Naive thymus-derived CD4-positive, alpha-beta T cell (primary cell): ENCODE results near the gene ERVMER34-1. TPM values are rescaled to one million over a fixed set of nuclear protein-coding genes. Genes with fewer than 3 reads are reported as not detected.

Experiments used
- ATAC-seq: fragments of 150-1000 bp; cut with Tn5 transposase; 2 replicates; pipeline ENCODE4 v1.10.0; 2021; ENCODE audit warnings: mild to moderate bottlenecking, moderate library complexity
- CTCF ChIA-PET: fragments of 350-600 bp; sonication (Branson Sonifier 250); formaldehyde crosslinking; loops from one replicate; lab custom pipeline; 2021; ENCODE audit warnings: antibody characterized with exemption; lab: Charles Lee
- POLR2A ChIA-PET: fragments of 350-600 bp; sonication (Branson Sonifier 250); formaldehyde crosslinking; loops from one replicate; lab custom pipeline; 2021; ENCODE audit warnings: antibody characterized with exemption, inconsistent platforms; lab: Charles Lee
- DNase-seq, 9 donors: peaks; one replicate each; pipeline versions ENCODE4 v3.0.0 to v3.0.0-alpha.2; 2020 to 2022; ENCODE audit warnings: mixed read lengths in 1 of 9
- H3K27ac ChIP-seq: one replicate; pipeline ENCODE4 v1.7.0; 2013; ENCODE audit warnings: mild to moderate bottlenecking, low read depth, low read length, moderate library complexity
- H3K27me3 ChIP-seq, 2 donors: one replicate each; pipeline ENCODE4 v1.7.0; 2013; ENCODE audit warnings: low read length in 2 of 2, mild to moderate bottlenecking in 2 of 2, moderate library complexity in 2 of 2; ENCODE audit not compliant: control insufficient read depth in 2 of 2, insufficient read depth in 2 of 2
- H3K36me3 ChIP-seq, 3 experiments: 1 replicate in 2 of 3; 2 replicates in 1 of 3; pipeline ENCODE4 v1.7.0; 2013; ENCODE audit warnings: low read length in 3 of 3, mild to moderate bottlenecking in 3 of 3, moderate library complexity in 1 of 3; ENCODE audit not compliant: insufficient read depth in 3 of 3, control insufficient read depth in 2 of 3
- H3K4me1 ChIP-seq, 2 donors: one replicate each; pipeline ENCODE4 v1.7.0; 2013; ENCODE audit warnings: low read length in 2 of 2, mild to moderate bottlenecking in 2 of 2, moderate library complexity in 1 of 2; ENCODE audit not compliant: control insufficient read depth in 2 of 2, insufficient read depth in 2 of 2
- H3K4me3 ChIP-seq: 2 replicates; pipeline ENCODE4 v1.7.0; 2013; ENCODE audit warnings: mild to moderate bottlenecking, low read length
- H3K9me3 ChIP-seq, 3 experiments: 1 replicate in 2 of 3; 2 replicates in 1 of 3; pipeline ENCODE4 v1.7.0; 2013; ENCODE audit warnings: low read length in 3 of 3; ENCODE audit not compliant: control insufficient read depth in 2 of 3
- H3K27ac Mint-ChIP-seq, 9 donors: one replicate each; pipeline ENCODE4 v1.8.0; 2020 to 2022; ENCODE audit warnings: mixed read lengths in 9 of 9, mild to moderate bottlenecking in 8 of 9, moderate library complexity in 5 of 9, inconsistent platforms in 2 of 9
- H3K27me3 Mint-ChIP-seq, 5 donors: one replicate each; pipeline ENCODE4 v1.8.0; 2021 to 2022; ENCODE audit warnings: mixed read lengths in 5 of 5, mild to moderate bottlenecking in 1 of 5
- H3K36me3 Mint-ChIP-seq, 5 donors: one replicate each; pipeline ENCODE4 v1.8.0; 2020 to 2022; ENCODE audit warnings: mixed read lengths in 5 of 5, mild to moderate bottlenecking in 3 of 5, inconsistent platforms in 1 of 5
- H3K4me1 Mint-ChIP-seq, 7 donors: one replicate each; pipeline ENCODE4 v1.8.0; 2020 to 2022; ENCODE audit warnings: mixed read lengths in 7 of 7, mild to moderate bottlenecking in 3 of 7, inconsistent platforms in 1 of 7
- H3K4me3 Mint-ChIP-seq, 10 donors: one replicate each; pipeline ENCODE4 v1.8.0; 2020 to 2022; ENCODE audit warnings: mild to moderate bottlenecking in 10 of 10, mixed read lengths in 10 of 10, moderate library complexity in 6 of 10, inconsistent platforms in 2 of 10
- H3K9me3 Mint-ChIP-seq, 11 donors: one replicate each; pipeline ENCODE4 v1.8.0; 2020 to 2022; ENCODE audit warnings: mixed read lengths in 11 of 11, mild to moderate bottlenecking in 4 of 11, inconsistent platforms in 1 of 11, moderate library complexity in 1 of 11
- intact Hi-C, 2 donors: fragments of 100-400 bp; cut with micrococcal nuclease; formaldehyde crosslinking; loops; one replicate each; pipeline ENCODE4 v1.15.1; 2023
- polyA plus RNA-seq, 2 donors: library from polyadenylated mRNA; unstranded; fragments of 300-500 nt; fragmentation: Illumina TruSeq; gene quantifications; one replicate each; pipeline ENCODE4 v1.2.3, GENCODE V29; 2021
- total RNA-seq, 6 experiments: library from RNA in 5 of 6; stranded (reverse) in 5 of 6; gene quantifications; 1 replicate in 5 of 6; 2 replicates in 1 of 6; pipeline ENCODE4 v1.2.3 and lab custom pipeline; 2021 to 2026

The ERVMER34-1 gene
- total and polyA plus RNA-seq, 7 experiments from 2014 or later, result not detected

DNA sequence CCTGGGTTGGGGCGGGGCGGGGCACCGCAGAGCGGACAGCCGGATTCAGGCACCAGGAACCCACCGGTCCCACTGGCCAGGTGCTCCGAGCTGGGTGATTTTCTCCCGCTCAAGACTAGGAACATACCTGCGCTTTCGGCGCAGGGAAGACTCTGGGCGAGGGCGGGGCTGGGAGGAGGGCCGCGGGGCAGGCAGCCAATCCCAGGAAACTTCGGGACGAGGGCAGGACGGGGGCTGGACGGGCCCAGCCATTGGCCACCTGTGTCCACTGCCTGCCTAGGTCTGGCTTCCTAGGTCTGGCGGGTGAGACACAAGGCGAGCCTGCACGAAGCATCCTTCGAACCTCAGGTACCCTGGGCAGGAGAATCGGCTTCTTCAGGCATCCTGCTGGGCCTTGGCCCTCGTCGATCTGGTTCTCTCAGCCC is 274 bp upstream of the ERVMER34-1 start:
- no peaks in the 10 kb centered on the region for H3K4me1 ChIP-seq
- intact Hi-C loops, result no loop called here
- H3K9me3 Mint-ChIP-seq, result peaks cover 0 to 5% (median 2%) of the 10 kb centered on the region in 11 donors
- peaks cover 0 to 5% (median 3%) of the 10 kb centered on the region in 5 donors for H3K36me3 Mint-ChIP-seq
- H3K27ac Mint-ChIP-seq, result no peak overlapping the region
- no peak overlapping the region for H3K4me3 ChIP-seq
- ChIA-PET POLR2A (interaction anchor here (0.5 kb wide), 1 partner anchor 25 kb away, joined by 3 read pairs; no protein-coding TSS in a partner anchor), CTCF (no interaction called here)
- H3K27me3 Mint-ChIP-seq, result peaks cover 58 to 70% (median 65%) of the 10 kb centered on the region in 5 donors
- H3K4me1 Mint-ChIP-seq, result peaks cover 0 to 17% (median 8%) of the 10 kb centered on the region in 7 donors
- DNase-seq (no peak), ATAC-seq (no peak)
- H3K27ac ChIP-seq, result no peak overlapping the region
- no peaks in the 10 kb centered on the region for H3K27me3 ChIP-seq
- H3K4me3 Mint-ChIP-seq, result peak overlapping the region; percentile 61 to 85 (median 77)
- no peaks in the 10 kb centered on the region for H3K36me3 ChIP-seq
- H3K9me3 ChIP-seq, result no peaks in the 10 kb centered on the region

- H3K9me3 ChIP-seq, result no peaks in the 10 kb centered on the region
- ATAC-seq (no peak), DNase-seq (no peak)
- Mint-ChIP-seq H3K4me3 (peak overlapping the region; percentile 42 to 85 (median 66)), H3K27ac (no peak overlapping the region), H3K36me3 (peaks cover 0 to 5% (median 3%) of the 10 kb centered on the region in 5 donors), H3K27me3 (peaks cover 57 to 70% (median 67%) of the 10 kb centered on the region in 5 donors), H3K4me1 (peaks cover 0 to 17% (median 8%) of the 10 kb centered on the region in 7 donors), H3K9me3 (peaks cover 0 to 5% (median 2%) of the 10 kb centered on the region in 11 donors)
- H3K4me3 ChIP-seq, result no peak overlapping the region
- ChIA-PET POLR2A (no interaction called here), CTCF (interaction anchor here (0.7 kb wide), 1 partner anchor 235 kb away, joined by 3 read pairs; no protein-coding TSS in a partner anchor)
- no peak overlapping the region for H3K27ac ChIP-seq
- H3K36me3 ChIP-seq, result no peaks in the 10 kb centered on the region
- no peaks in the 10 kb centered on the region for H3K27me3 ChIP-seq
- intact Hi-C loops, result no loop called here
- no peaks in the 10 kb centered on the region for H3K4me1 ChIP-seq
Measured at GRCh38 chr4:52750213-52750612, 1.0 kb downstream of the ERVMER34-1 start.

GRCh38 chr4:52748432-52748831 is 2.8 kb downstream of the ERVMER34-1 start:
- intact Hi-C loops, result no loop called here
- CTCF ChIA-PET, result no interaction called here
- H3K4me1 Mint-ChIP-seq, result peaks cover 0 to 17% (median 8%) of the 10 kb centered on the region in 7 donors
- H3K27me3 Mint-ChIP-seq, result peaks cover 47 to 63% (median 53%) of the 10 kb centered on the region in 5 donors
- no peaks in the 10 kb centered on the region for H3K36me3 ChIP-seq
- POLR2A ChIA-PET, result no interaction called here
- H3K27ac Mint-ChIP-seq, result no peak overlapping the region
- peaks cover 0 to 5% (median 3%) of the 10 kb centered on the region in 5 donors for H3K36me3 Mint-ChIP-seq
- no peak overlapping the region for H3K4me3 Mint-ChIP-seq
- H3K9me3 Mint-ChIP-seq, result peaks cover 0 to 5% (median 2%) of the 10 kb centered on the region in 11 donors
- no peak for DNase-seq
- H3K4me3 ChIP-seq, result no peak overlapping the region
- H3K9me3 ChIP-seq, result no peaks in the 10 kb centered on the region
- no peak for ATAC-seq
- no peaks in the 10 kb centered on the region for H3K4me1 ChIP-seq
- no peaks in the 10 kb centered on the region for H3K27me3 ChIP-seq
- H3K27ac ChIP-seq, result no peak overlapping the region

- no peaks in the 10 kb centered on the region for H3K4me1 ChIP-seq
- Mint-ChIP-seq H3K4me1 (peaks cover 0 to 2% (median 0%) of the 10 kb centered on the region in 7 donors), H3K27ac (no peak overlapping the region), H3K27me3 (peaks cover 14 to 32% (median 26%) of the 10 kb centered on the region in 5 donors), H3K36me3 (no peaks in the 10 kb centered on the region), H3K9me3 (peaks cover 0 to 2% (median 0%) of the 10 kb centered on the region in 11 donors), H3K4me3 (no peak overlapping the region)
- H3K27me3 ChIP-seq, result no peaks in the 10 kb centered on the region
- DNase-seq, result no peak
- ChIA-PET POLR2A (no interaction called here), CTCF (interaction anchor here (1.2 kb wide), 1 partner anchor 68 kb away, joined by 3 read pairs; no protein-coding TSS in a partner anchor)
- no peaks in the 10 kb centered on the region for H3K9me3 ChIP-seq
- intact Hi-C loops, result no loop called here
- H3K27ac ChIP-seq, result no peak overlapping the region
- no peak overlapping the region for H3K4me3 ChIP-seq
- no peaks in the 10 kb centered on the region for H3K36me3 ChIP-seq
- no peak for ATAC-seq
Measured at GRCh38 chr4:52744588-52744987, 6.6 kb downstream of the ERVMER34-1 start.

- no peak overlapping the region for H3K27ac Mint-ChIP-seq
- Histone ChIP-seq H3K36me3 (no peaks in the 10 kb centered on the region), H3K4me3 (no peak overlapping the region), H3K27ac (no peak overlapping the region), H3K4me1 (no peaks in the 10 kb centered on the region), H3K27me3 (no peaks in the 10 kb centered on the region), H3K9me3 (no peaks in the 10 kb centered on the region)
- intact Hi-C loops, result no loop called here
- ATAC-seq, result no peak
- ChIA-PET CTCF (no interaction called here), POLR2A (no interaction called here)
- DNase-seq, result no peak
- no peak overlapping the region for H3K4me3 Mint-ChIP-seq
- peaks cover 0 to 2% (median 0%) of the 10 kb centered on the region in 7 donors for H3K4me1 Mint-ChIP-seq
- H3K9me3 Mint-ChIP-seq, result peaks cover 0 to 5% (median 0%) of the 10 kb centered on the region in 11 donors
- peaks cover 10 to 26% (median 18%) of the 10 kb centered on the region in 5 donors for H3K27me3 Mint-ChIP-seq
- H3K36me3 Mint-ChIP-seq, result no peaks in the 10 kb centered on the region
Measured at GRCh38 chr4:52743444-52744019, 7.7 kb downstream of the ERVMER34-1 start.

GRCh38 chr4:52729586-52729985 is 21.6 kb downstream of the ERVMER34-1 start:
- intact Hi-C loops, result no loop called here
- no peaks in the 10 kb centered on the region for H3K27me3 ChIP-seq
- CTCF ChIA-PET, result no interaction called here

More at GRCh38 chr4:52729586-52729985, 21.6 kb downstream of the ERVMER34-1 start:
- no peak for ATAC-seq
- H3K4me1 ChIP-seq, result no peaks in the 10 kb centered on the region
- Mint-ChIP-seq H3K4me1 (no peaks in the 10 kb centered on the region), H3K36me3 (no peaks in the 10 kb centered on the region), H3K4me3 (no peak overlapping the region), H3K27ac (no peak overlapping the region), H3K9me3 (no peaks in the 10 kb centered on the region), H3K27me3 (peaks cover 0 to 12% (median 4%) of the 10 kb centered on the region in 5 donors)
- POLR2A ChIA-PET, result interaction anchor here (0.7 kb wide), 1 partner anchor 17 kb away, joined by 3 read pairs; no protein-coding TSS in a partner anchor
- no peak for DNase-seq
- no peak overlapping the region for H3K27ac ChIP-seq
- H3K4me3 ChIP-seq, result no peak overlapping the region
- no peaks in the 10 kb centered on the region for H3K36me3 ChIP-seq
- no peaks in the 10 kb centered on the region for H3K9me3 ChIP-seq
